Stimulated activated CD8-positive, alpha-beta memory T cell treated with anti-CD3 and anti-CD28 coated beads, Interleukin-12 subunit alpha, Interleukin-12 subunit beta, amount 100 ng/mL, for 4 hours (primary cell): ENCODE results near the gene ATP6V1G2.
A peak's percentile ranks its signal among the peaks of the same experiment; 100 is the strongest.

ENCODE experiments used
- DNase-seq: peaks from one replicate; pipeline ENCODE4 v3.0.0-alpha.2; 2020; ENCODE audit warnings: low read depth

Gene ATP6V1G2

GRCh38 chr6:31547727-31548543 lies 1.5 kb upstream of the ATP6V1G2 start:
- DNase-seq, result no peak

GRCh38 chr6:31546958-31547726 lies 734 bp upstream of the ATP6V1G2 start, which contains the start of gene NFKBIL1:
Gene NFKBIL1, plus strand, starts transcription at chr6:31547608. Its CDS starts 87 bp downstream, at chr6:31547695.
- DNase-seq, result peak; percentile 80

- DNase-seq, result no peak
Observed at GRCh38 chr6:31545291-31545690, 1.1 kb downstream of the ATP6V1G2 start.

DNA sequence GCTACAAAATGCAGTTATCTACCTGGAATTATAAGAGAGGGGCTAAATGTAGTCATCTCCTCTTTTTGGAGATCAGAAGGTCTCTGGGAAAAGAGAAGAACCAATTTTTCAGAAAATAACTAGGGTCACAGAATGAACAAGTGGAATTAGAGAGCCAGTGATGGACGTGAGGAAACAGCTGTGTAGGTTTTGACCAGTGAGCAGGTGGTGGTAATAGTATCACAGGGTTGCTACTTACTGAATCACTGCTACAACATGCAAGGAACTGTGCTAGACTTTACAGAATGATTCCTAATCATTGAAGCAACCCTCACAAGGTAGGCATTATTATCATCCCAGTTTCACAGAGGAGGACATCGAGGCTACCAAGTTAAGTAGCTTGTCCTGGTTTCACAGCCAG lies 1.7 kb downstream of the ATP6V1G2 start:
- DNase-seq, result no peak

GRCh38 chr6:31543639-31544038 lies 2.8 kb downstream of the ATP6V1G2 start:
- DNase-seq, result no peak

DNA sequence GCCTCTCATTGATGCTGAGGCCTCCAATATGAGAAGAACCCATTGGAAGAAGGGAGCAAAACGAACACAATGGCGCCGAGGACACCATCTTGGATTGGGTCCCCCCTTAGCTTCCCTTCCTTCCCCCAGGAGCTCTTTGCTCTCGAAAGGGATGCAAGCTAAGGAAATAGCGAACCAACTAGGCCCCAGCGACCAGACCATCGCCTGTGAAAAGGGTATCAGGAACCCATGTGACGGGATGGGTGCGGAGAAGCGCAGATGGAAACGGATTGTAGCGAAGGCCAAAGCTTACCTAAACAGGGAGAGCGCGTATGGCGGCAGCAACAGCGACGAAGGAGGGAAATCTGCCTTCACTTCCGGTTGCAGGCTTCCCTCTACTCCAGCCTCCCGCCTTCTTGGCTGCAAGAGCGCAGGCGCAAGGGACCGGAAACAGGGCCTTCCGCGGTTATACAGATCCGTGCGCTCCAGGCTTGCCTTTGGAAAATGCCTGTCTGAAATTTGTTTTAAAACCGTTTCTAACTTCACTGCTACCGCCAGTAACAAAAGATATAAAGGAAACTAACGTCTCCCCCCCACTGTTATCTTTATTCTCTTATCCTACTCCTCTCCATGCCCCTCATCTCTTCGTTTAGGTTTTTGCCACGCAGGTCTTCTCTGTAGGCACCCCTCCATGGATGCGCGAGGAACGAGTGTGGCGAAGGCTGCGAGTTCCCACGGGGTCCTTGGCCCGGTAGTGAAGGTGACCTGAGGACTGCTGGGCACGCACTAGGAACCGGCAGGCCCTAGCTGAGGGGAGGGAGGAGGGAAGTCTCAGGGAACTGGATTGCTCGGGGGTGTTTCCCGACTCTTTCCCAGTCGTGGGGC lies 4.5 kb downstream of the ATP6V1G2 start, which contains the start of gene DDX39B:
Gene DDX39B (minus strand): TSS at position 346 of the 864 bp plus-strand sequence. CDS start 1,471 bp downstream, outside the sequence.
- DNase-seq, result peak; percentile 84

DNA sequence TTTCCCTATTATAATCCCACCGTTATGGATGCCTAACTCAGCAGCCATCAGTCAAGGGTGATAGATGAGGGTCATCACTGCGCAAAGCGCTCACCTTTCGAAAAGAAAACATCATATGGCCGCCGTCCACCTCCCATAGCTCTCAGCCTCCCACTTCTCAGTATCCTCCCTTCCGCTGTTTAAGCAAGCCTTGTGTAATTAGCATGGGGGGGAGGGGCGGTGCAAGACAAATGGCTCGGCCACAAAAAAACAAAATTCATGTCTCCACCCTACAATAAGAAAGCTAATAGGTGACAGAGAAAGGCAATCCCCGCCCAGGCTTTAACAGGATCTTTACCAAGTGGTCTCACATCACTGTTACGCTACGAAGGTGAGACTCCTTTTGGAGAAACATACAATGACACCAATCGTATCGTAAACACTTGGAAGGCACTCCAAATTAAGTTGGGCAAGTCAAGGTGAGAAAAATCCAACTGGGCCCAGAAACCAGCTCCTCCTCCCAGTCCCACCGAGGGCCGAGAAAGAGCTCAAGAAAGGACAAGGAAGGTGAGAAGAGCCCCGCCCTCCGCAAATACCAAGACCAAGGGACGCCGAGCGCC lies 5.2 kb downstream of the ATP6V1G2 start:
- DNase-seq, result no peak

DNA sequence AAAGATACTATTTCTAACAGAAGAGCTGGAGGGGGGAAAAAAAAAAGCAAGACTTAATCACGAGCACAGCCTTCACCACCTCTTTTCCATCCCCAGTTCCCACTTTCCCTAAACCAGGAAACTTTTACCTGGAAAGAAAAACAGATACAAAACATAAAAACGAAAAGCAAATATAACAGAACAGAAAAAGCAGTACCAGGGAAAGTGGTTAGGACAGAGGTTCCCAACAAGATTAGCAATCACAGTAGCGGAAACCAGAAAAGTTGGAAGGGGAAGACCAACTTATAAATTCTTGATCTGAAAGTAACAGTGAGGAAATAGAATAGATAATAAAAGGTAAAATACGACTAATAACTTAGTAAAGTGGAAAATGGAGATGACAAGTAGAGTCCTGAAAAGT lies 5.8 kb downstream of the ATP6V1G2 start:
- DNase-seq, result no peak

GRCh38 chr6:31538805-31539400 lies 7.5 kb downstream of the ATP6V1G2 start:
- DNase-seq, result no peak

GRCh38 chr6:31535538-31536324 lies 10.7 kb downstream of the ATP6V1G2 start:
- DNase-seq, result no peak

DNA sequence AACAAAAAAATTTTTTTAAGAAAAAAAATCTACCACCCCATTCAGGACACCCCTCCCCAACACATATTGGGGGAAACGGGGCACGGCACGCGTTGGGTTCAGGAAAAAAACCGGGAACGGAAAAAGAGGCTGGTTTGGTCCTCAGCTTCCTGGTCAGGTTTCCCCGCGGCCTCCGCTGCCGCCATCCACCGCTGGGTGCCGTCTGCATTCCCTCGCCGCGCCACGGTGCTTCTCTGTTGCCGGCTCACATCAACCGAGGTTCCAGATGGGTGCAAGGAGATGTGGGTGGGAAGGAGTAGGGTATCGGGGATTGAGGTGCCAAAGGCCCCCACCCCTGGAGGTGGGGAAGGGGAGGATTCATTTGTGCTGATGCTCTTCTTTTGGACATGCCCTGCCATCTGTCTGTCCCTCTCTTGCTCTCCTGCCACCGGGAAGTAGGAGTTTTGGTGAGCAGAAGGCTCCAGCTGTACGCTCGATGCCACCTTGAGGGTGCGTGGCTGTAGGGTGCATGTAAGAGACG lies 11.8 kb downstream of the ATP6V1G2 start:
- no peak for DNase-seq

DNA sequence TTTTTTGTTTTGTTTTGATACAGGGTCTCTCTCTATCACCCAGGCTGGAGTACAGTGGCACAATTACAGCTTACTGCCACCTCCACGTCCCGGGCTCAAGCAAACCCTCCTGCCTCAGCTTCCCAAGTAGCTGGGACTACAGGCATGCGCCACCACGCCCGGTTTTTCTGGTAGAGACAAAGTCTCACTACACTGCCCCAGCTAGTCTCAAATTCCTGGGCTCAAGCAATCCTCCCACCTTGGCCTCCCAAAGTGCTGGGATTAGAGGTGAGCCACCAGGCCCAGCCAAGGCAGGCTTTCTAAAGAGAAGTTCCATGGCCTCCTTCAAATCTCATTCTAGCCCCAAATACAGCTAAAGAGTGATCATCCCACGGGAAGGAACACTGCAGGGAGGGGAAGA lies 12.4 kb downstream of the ATP6V1G2 start:
- no peak for DNase-seq

DNA sequence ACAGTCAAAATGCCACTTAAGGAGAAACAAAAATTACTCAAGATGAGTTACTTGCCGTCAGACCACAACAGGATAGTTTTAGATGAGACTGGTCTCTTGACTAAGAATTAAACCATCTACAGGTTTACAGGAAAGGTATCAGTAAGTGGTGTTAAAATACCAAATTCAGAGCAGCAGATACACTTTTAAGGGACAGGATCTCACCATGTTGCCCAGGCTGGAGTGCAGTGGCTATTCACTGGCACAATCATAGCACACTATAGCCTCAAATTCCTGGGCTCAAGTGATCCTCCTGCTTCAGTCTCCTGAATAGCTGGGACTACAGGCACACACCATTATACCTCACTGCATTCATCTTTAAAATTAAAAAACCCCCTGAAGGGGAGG lies 13.0 kb downstream of the ATP6V1G2 start:
- no peak for DNase-seq

DNA sequence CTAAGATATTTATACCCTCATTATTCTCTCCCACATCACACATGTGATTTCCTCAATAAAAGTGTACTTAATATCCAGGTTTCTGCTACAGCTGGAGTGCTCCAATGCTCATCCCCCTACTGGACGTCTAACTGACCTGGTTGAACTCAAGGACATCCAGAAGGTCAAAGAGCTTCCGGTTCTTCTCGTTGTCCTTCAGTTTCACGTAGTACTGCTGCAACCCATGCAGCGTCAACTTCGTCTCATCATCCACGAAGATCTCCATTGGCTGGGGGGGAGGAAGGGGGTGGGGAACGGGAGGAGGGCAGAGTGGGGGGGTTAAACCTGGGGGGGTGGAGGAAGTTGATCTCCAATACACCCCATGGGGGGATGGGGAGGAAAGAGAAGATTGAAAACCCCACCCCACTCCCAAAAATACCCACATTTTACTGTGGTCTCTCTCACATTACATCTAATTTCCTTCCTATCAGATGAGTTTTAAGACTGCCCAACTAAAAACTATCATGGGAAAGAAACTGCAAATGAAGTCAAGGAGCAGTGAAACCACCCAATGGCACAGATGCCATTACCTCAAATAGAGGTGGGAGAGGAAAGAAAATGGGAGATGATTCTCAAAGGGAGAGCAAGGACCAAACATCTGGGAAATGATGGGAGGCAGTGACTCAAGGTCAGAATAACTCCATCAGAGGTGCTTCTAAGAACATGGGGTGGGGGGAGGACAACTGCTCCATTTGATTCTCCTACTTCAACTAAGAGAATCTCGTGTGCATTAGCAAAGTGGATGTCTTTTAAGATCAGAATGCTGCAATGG lies 13.6 kb downstream of the ATP6V1G2 start:
- DNase-seq, result no peak

DNA sequence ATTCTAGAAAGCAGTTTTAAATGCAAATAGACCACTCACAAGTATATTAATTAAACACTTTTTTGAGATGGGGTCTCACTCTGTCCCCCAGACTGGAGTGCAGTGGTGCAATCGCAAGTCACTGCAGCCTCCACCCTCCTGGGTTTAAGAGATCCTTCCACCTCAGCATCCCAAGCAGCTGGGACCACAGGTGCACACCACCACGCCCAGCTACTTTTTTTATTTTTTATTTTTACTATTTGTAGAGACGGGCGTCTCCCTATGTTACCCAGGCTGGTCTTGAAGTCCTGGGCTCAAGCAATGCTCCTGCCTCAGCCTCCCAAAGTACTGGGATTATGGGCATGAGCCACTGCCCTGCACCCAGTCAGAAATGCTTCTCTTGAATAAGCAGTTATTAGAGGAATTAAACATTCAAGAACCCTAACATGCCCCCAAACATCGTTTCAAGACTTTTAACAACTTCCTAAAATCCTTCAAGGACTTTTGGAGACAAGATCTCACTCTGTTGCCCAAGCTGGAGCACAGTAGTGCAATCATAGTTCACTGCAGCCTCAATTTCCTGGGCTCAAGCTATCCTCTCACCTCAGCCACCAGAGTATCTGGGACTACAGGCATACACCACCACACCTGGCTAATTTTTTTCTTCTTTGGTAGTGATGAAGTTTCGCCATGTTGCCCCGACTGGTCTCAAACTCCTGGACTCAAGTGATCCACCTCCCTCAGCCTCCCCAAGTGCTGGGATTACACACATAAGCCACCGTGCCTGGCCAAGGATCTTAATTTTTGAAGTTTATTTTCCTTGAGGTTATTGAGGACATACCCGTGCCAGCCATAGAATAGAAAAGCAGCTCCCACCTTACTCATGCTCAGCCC lies 14.4 kb downstream of the ATP6V1G2 start:
- no peak for DNase-seq

GRCh38 chr6:31531162-31531561 lies 15.2 kb downstream of the ATP6V1G2 start:
- no peak for DNase-seq

DNA sequence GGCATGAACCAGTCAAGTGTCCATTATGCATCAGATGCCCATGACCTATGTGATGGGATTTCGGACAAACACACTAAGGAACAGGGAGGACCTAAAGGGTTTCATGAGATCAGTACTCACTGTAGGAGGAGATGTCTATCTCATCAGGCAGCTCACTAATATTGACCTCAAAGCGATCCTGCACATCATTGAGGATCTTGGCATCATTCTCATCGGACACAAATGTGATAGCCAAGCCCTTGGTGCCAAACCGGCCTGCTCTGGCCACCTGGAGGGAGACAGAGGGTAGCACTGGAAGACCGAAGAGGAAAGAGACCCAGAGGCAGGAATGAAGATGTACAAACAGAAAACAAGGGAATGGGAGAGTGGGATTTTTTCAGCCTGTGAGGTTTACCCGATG lies 15.7 kb downstream of the ATP6V1G2 start:
- DNase-seq, result no peak
